Measurements from ENCODE around the gene GRB14.

GRCh38 chr2:164617466-164617865 is 3.8 kb downstream of the GRB14 start:
- no peak for TF ChIP-seq MAX (IDR thresholded peaks at IDR 0.05; ENCODE audit: low read depth, low read length)
- no peak for TF ChIP-seq CTCF (IDR thresholded peaks at IDR 0.05; ENCODE audit: low read depth, low read length)
- TF ChIP-seq POLR2A (IDR thresholded peaks at IDR 0.05; ENCODE audit: extremely low read depth, insufficient read length): no peak
